H1 (cell line): Measurements from ENCODE around the gene ZNF609. TPM values are rescaled to one million over a fixed set of nuclear protein-coding genes. Genes with fewer than 3 reads are reported as not detected.

ENCODE experiments used
- EGR1 ChIP-seq: IDR thresholded peaks from 2 replicates; pipeline ENCODE4 v1.6.1; 2011; ENCODE audit warnings: low read depth, low read length, borderline replicate concordance
- HDAC6 ChIP-seq: IDR thresholded peaks from one replicate; pipeline ENCODE4 v1.7.1; 2012; ENCODE audit warnings: low read depth, mild to moderate bottlenecking, inconsistent platforms, low read length, moderate library complexity
- JUN ChIP-seq: IDR thresholded peaks from 2 replicates; pipeline ENCODE4 v1.6.1; 2011; ENCODE audit warnings: low read depth, mild to moderate bottlenecking, improper control_type of control experiment, low read length
- KDM1A ChIP-seq: fragments of 200-600, 300-600 bp; sonication (generic); IDR thresholded peaks from 2 replicates; pipeline ENCODE4 v1.7.1; 2016; ENCODE audit warnings: mild to moderate bottlenecking, low read length, borderline replicate concordance
- KDM4A ChIP-seq: IDR thresholded peaks from one replicate; pipeline ENCODE4 v1.7.1; 2012; ENCODE audit warnings: low read depth, mild to moderate bottlenecking, moderate library complexity, low read length, inconsistent platforms; ENCODE audit not compliant: severe bottlenecking
- NANOG ChIP-seq: IDR thresholded peaks from 2 replicates; pipeline ENCODE4 v1.6.1; 2011; ENCODE audit warnings: low read length, low read depth, mild to moderate bottlenecking, inconsistent platforms; ENCODE audit not compliant: insufficient read depth, poor library complexity, severe bottlenecking
- PHF8 ChIP-seq: fragments of 200-600 bp; sonication (generic); conservative IDR thresholded peaks from 2 replicates; pipeline ENCODE4 v1.7.1; 2012; ENCODE audit warnings: low read depth, mild to moderate bottlenecking, inconsistent platforms, low read length, moderate library complexity
- POLR2A ChIP-seq, 2 experiments: IDR thresholded peaks; 1 replicate in 1 of 2; 2 replicates in 1 of 2; pipeline ENCODE4 v1.6.1; 2011; ENCODE audit warnings: low read depth in 2 of 2, low read length in 2 of 2, mild to moderate bottlenecking in 2 of 2; ENCODE audit errors: control extremely low read depth in 1 of 2
- SIN3A ChIP-seq, 2 experiments: IDR thresholded peaks in 1 of 2; conservative IDR thresholded peaks in 1 of 2; 2 replicates each; pipeline ENCODE4 v1.6.1; 2011 to 2012; ENCODE audit warnings: low read length in 2 of 2, improper control_type of control experiment in 1 of 2, low read depth in 1 of 2, mild to moderate bottlenecking in 1 of 2
- SP4 ChIP-seq: IDR thresholded peaks from 2 replicates; pipeline ENCODE4 v1.6.1; 2012; ENCODE audit warnings: low read length, inconsistent platforms
- TAF1 ChIP-seq: IDR thresholded peaks from 2 replicates; pipeline ENCODE4 v1.6.1; 2011; ENCODE audit warnings: mild to moderate bottlenecking, low read depth, low read length
- TAF7 ChIP-seq: optimal IDR thresholded peaks from 2 replicates; pipeline ENCODE3; 2011; ENCODE audit warnings: low read depth, mild to moderate bottlenecking, inconsistent platforms, low read length, moderate library complexity, borderline replicate concordance
- TEAD4 ChIP-seq: IDR thresholded peaks from 2 replicates; pipeline ENCODE4 v1.6.1; 2012; ENCODE audit warnings: low read depth, low read length, inconsistent platforms, mixed read lengths
- polyA plus RNA-seq, 7 experiments: library from polyadenylated mRNA; depleted of rRNA in 3 of 7; stranded (reverse) in 5 of 7; unstranded in 2 of 7; fragments of >200 nt in 5 of 7; fragments of 200-250 nt in 2 of 7; gene quantifications; 1 replicate in 5 of 7; 2 replicates in 1 of 7; 4 replicates in 1 of 7; pipeline versions ENCODE4 v1.2.1 to v1.2.3, GENCODE V29; 2011 to 2013; ENCODE audit warnings: missing spikeins in 2 of 7, mixed read lengths in 2 of 7
- total RNA-seq: library from RNA; stranded (reverse); fragmentation: NEBNext Ultra II Directional; extraction: Animal tissue kit (Norgen Biotek cat#: 25700); gene quantifications from 2 replicates; pipeline ENCODE4 v1.2.1, GENCODE V29; 2021

ZNF609 gene
- total and polyA plus RNA-seq, 2 of the 8 experiments (the other 6 are each of a cell fraction or from before 2014, with no cell fraction given) = 15.5 to 47.8 TPM

DNA sequence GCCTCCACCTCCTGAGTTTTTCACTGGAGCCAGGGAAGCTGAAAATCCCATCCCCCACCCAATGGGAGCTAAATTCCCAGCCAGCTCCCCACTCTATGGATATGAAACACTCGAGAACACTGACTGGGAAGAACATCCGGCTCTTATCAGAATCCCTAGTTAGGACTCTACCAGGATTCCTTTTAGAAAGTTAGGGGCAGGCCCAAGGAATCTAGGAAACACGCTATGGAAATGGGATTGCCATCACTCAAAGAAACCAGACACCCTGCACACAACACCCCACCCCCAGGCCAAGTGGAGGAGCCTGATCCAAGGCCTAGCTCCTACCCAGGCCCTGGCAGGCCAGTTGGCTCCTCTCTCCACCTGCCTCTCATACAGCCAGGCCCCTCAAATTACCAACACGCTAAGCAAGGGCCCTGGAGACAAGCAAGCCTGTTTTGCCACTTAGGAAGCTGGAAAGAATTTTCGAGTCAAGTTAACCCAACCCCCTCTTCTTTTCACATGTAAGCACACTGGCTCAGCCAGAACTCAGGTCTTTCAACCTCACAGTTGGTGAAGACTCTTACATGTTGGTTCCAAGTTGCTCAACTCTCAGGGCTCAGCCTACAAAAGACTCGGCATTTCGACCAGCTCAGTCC is 239.5 kb downstream of the ZNF609 start (continued):
- no peak for TF ChIP-seq JUN
- TF ChIP-seq KDM1A = no peak
- TF ChIP-seq SIN3A (conservative IDR thresholded peaks at IDR 0.05 in 1 of 2, IDR thresholded peaks at IDR 0.05 in 1 of 2; ENCODE audit: low read depth in 1 of 2, low read length in 2 of 2) = peak in 1 of 2 experiments; percentile 24; a peak in 2 of 4 replicates
- peak; percentile 36; the same call in 1 of the 2 replicates for TF ChIP-seq TEAD4
- peak; percentile 78 to 91 for TF ChIP-seq POLR2A (IDR thresholded peaks at IDR 0.05; ENCODE audit: control extremely low read depth in 1 of 2, low read depth in 2 of 2, low read length in 2 of 2)
- peak; percentile 85 for TF ChIP-seq TAF1
- 0 out of 2 replicates have a peak, but pooled peaks have one; percentile 24 for TF ChIP-seq PHF8
- TF ChIP-seq NANOG = no peak
- TF ChIP-seq HDAC6 = no peak
- no peak for TF ChIP-seq KDM4A
- TF ChIP-seq SP4 = no peak
- TF ChIP-seq TAF7 = peak; percentile 65
- no peak for TF ChIP-seq EGR1
